Mesothelial cell of epicardium (in vitro differentiated cells): ENCODE results near the gene SETSIP. TPM values are rescaled to one million over a fixed set of nuclear protein-coding genes. Genes with fewer than 3 reads are reported as not detected.
A peak's percentile ranks its signal among the peaks of the same experiment; 100 is the strongest.

Experiments
- DNase-seq, 2 experiments: peaks; one replicate each; pipeline ENCODE4 v3.0.0; 2021; ENCODE audit warnings: low spot score in 2 of 2; ENCODE audit not compliant: unreplicated experiment in 2 of 2
- H3K27ac Mint-ChIP-seq: 2 replicates; pipeline ENCODE4 v1.8.0; 2021; ENCODE audit warnings: mixed read lengths
- H3K27me3 Mint-ChIP-seq: 2 replicates; pipeline ENCODE4 v1.8.0; 2021; ENCODE audit warnings: low read depth, mixed read lengths
- H3K36me3 Mint-ChIP-seq: 2 replicates; pipeline ENCODE4 v1.8.0; 2021; ENCODE audit warnings: mixed read lengths
- H3K4me1 Mint-ChIP-seq: 2 replicates; pipeline ENCODE4 v1.8.0; 2021; ENCODE audit warnings: mixed read lengths
- H3K4me3 Mint-ChIP-seq: 2 replicates; pipeline ENCODE4 v1.8.0; 2021; ENCODE audit warnings: mild to moderate bottlenecking, moderate library complexity, mixed read lengths
- H3K9me3 Mint-ChIP-seq: 2 replicates; pipeline ENCODE4 v1.8.0; 2021; ENCODE audit warnings: mixed read lengths
- CTCF ChIP-seq: fragments of 200-600 bp; sonication (generic); IDR thresholded peaks from one replicate; pipeline ENCODE4 v1.5.0; 2021; ENCODE audit warnings: antibody characterized with exemption; ENCODE audit not compliant: unreplicated experiment
- total RNA-seq: library from RNA; stranded (reverse); gene quantifications from 3 replicates; pipeline ENCODE4 v1.2.1, GENCODE V29; 2021

Gene SETSIP
- total RNA-seq, 1 donor from 2014 or later = not detected

DNA sequence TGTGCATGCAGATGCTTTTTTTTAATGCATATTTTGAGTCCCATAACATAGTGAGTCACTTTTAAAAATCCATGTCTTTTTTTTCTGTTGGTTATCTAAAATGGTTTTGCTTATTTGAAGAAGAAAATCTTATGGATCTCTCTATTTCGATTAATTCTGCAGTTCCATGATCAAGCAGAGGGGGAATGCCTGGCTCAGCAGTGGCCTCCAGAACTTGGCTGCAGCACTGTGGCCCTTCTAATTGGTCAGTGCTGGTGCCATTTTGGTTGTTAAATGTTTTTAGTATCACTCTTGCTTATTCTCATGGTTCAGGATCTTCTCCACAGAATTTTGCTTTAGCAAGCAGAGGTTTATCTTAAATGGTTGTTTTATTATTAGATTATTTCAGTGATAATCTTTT lies 34.2 kb downstream of the SETSIP start:
- no peaks in the 10 kb centered on the region for H3K36me3 Mint-ChIP-seq
- H3K4me3 Mint-ChIP-seq = no peak overlapping the region
- no peak overlapping the region for H3K27ac Mint-ChIP-seq
- H3K9me3 Mint-ChIP-seq = no peaks in the 10 kb centered on the region
- H3K4me1 Mint-ChIP-seq = peaks cover 8% of the 10 kb centered on the region
- no peaks in the 10 kb centered on the region for H3K27me3 Mint-ChIP-seq
- no peak for TF ChIP-seq CTCF
- DNase-seq = no peak

DNA sequence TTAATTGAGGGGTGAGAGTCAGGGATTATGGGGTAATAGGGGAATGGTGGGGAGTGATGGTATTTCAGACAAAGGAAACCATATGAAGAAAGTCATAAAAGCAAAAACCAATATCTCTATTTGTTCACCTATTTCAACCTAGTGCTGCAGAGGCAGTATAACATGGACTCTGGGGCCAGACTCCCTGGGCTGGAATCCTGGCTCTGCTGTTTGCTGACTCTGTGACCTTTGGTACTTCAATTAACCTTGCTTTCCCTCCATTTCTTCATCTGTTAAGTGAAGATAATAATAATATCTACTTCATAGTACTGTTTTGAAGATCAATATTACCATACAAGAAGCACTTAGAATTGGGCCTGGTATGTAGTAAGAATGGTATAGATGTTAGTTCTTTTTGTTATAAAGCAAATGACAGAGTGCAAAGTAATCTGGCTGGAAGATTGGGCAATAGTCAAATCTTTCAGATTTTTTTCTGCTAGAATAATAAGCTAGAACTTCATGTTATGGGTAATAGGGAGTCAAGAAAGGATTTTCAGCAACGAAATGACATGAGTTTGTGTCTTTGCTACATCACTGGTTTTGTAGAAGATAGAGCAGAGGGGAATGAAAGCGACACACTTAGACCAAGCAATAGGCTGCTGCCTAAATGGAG lies 36.4 kb downstream of the SETSIP start:
- H3K27ac Mint-ChIP-seq = no peak overlapping the region
- peaks cover 8% of the 10 kb centered on the region for H3K4me1 Mint-ChIP-seq
- no peak for DNase-seq
- H3K4me3 Mint-ChIP-seq = no peak overlapping the region
- H3K27me3 Mint-ChIP-seq = no peaks in the 10 kb centered on the region
- no peak for TF ChIP-seq CTCF
- H3K36me3 Mint-ChIP-seq = no peaks in the 10 kb centered on the region
- no peaks in the 10 kb centered on the region for H3K9me3 Mint-ChIP-seq

GRCh38 chr1:92037400-92037799 lies 37.8 kb downstream of the SETSIP start:
- no peak for DNase-seq
- TF ChIP-seq CTCF = no peak
- Mint-ChIP-seq H3K36me3 (no peaks in the 10 kb centered on the region), H3K4me3 (no peak overlapping the region), H3K9me3 (no peaks in the 10 kb centered on the region), H3K4me1 (peaks cover 8% of the 10 kb centered on the region), H3K27ac (no peak overlapping the region), H3K27me3 (no peaks in the 10 kb centered on the region)

- Mint-ChIP-seq H3K36me3 (peaks cover 7% of the 10 kb centered on the region), H3K9me3 (peaks cover 7% of the 10 kb centered on the region), H3K27ac (no peak overlapping the region), H3K4me3 (no peak overlapping the region), H3K4me1 (peaks cover 16% of the 10 kb centered on the region), H3K27me3 (peaks cover 7% of the 10 kb centered on the region)
- DNase-seq = no peak
- TF ChIP-seq CTCF = no peak
Measured at GRCh38 chr1:92031281-92032110, 43.7 kb downstream of the SETSIP start.

- Mint-ChIP-seq H3K27ac (peak overlapping the region; percentile 80), H3K4me1 (peaks cover 16% of the 10 kb centered on the region), H3K9me3 (peaks cover 7% of the 10 kb centered on the region), H3K36me3 (peaks cover 7% of the 10 kb centered on the region), H3K4me3 (peak overlapping the region; percentile 72), H3K27me3 (peaks cover 7% of the 10 kb centered on the region)
- TF ChIP-seq CTCF = no peak
- no peak for DNase-seq
Measured at GRCh38 chr1:92030656-92031107, 44.5 kb downstream of the SETSIP start.
